ENCODE data around the gene NEU1. TPM values are rescaled to one million over a fixed set of nuclear protein-coding genes. Genes with fewer than 3 reads are reported as not detected.
A peak's percentile ranks its signal among the peaks of the same experiment; 100 is the strongest.

The NEU1 gene
- total RNA-seq, 1 experiment from 2014 or later = 34.3 TPM

DNA sequence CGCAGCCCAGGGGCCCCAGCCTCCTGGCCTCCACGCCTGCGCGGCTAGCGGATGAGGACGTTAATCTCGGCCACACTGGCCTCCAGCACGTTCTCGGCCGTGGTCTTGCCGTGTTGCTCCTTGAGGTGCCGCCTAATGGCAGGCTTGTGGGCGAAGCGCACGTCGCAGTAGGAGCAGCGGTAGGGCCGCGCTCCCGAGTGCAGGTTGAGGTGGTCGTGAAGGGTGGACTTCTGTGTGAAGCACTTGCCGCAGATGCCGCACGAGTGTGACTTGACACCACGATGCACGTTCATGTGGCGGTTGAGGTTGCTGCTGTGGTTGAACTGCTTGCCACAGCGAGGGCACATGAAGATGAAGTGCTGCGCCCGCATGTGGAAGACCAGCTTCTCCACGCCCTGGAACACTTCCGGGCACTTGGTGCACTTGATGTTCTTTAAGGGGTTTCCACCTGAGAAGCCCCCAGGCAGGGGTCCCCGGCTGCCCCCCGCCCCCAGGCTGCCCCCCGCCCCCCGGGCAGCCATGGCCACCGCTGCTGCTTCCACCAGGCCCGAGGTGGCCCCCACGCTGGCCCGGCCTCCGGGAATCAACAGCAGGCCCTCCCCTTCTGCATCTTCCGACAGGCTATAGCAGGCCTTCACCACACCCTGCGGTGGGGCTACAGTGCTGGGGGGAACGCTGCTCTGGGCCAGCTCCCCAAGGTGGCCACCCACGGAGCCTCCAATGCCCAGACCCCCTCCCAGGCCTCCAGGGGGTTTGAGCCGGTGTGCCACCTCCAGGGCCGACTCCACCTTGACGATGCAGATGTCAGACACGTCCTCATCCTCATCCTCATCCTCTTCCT is 37.5 kb upstream of the NEU1 start:
- TF ChIP-seq, protein P1, sequence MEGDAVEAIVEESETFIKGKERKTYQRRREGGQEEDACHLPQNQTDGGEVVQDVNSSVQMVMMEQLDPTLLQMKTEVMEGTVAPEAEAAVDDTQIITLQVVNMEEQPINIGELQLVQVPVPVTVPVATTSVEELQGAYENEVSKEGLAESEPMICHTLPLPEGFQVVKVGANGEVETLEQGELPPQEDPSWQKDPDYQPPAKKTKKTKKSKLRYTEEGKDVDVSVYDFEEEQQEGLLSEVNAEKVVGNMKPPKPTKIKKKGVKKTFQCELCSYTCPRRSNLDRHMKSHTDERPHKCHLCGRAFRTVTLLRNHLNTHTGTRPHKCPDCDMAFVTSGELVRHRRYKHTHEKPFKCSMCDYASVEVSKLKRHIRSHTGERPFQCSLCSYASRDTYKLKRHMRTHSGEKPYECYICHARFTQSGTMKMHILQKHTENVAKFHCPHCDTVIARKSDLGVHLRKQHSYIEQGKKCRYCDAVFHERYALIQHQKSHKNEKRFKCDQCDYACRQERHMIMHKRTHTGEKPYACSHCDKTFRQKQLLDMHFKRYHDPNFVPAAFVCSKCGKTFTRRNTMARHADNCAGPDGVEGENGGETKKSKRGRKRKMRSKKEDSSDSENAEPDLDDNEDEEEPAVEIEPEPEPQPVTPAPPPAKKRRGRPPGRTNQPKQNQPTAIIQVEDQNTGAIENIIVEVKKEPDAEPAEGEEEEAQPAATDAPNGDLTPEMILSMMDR (conservative IDR thresholded peaks at IDR 0.05; ENCODE audit: low read depth, low read length) = no peak
- TF ChIP-seq EZH2 (IDR thresholded peaks at IDR 0.05; ENCODE audit: borderline replicate concordance, low read depth, low read length, poor library complexity, severe bottlenecking) = no peak
- ChIA-PET POLR2A (ENCODE audit: low non-redundant PET) (no interaction called here), CTCF (no interaction called here)

DNA sequence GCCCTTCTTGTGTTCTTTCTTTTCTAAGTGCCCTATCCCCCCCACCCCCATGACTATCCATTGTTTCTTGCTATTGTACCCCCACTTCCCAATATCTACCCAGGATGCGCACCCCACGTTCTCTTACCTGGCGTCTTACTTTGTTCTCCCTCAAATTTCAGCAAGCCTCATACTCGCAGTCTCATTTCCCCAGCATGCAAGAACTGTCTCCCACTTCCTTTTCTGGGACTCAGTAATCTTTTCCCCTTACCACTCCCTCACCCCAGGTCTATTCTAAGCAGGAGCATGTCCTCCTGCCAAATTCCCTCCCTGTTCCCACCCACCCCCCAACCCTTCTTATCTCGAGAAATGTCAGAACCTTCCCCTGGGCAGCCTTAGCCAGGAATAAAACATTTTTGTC is 36.6 kb upstream of the NEU1 start:
- no peak overlapping the region for H3K4me3 ChIP-seq (ENCODE audit: low read depth, low read length, poor library complexity, severe bottlenecking)
- ChIA-PET CTCF (no interaction called here), POLR2A (ENCODE audit: low non-redundant PET) (no interaction called here)
- no peak for TF ChIP-seq EZH2 (IDR thresholded peaks at IDR 0.05; ENCODE audit: borderline replicate concordance, low read depth, low read length, poor library complexity, severe bottlenecking)
- no peak for DNase-seq (ENCODE audit: low spot score)
- intact Hi-C loops (cut with micrococcal nuclease; ENCODE audit: unreplicated experiment) = loop anchor here (2.0 to 10.0 kb wide), 2 partner anchors 36 to 354 kb away; partner anchors contain the start of genes ATP6V1G2, DDX39B, NEU1 and NFKBIL1
- H3K36me3 ChIP-seq (ENCODE audit: insufficient read depth, low read length, poor library complexity, severe bottlenecking) = peaks cover 20% of the 10 kb centered on the region
- H3K27ac ChIP-seq (ENCODE audit: low read depth, low read length, poor library complexity, severe bottlenecking) = no peak overlapping the region
- H3K4me1 ChIP-seq (ENCODE audit: insufficient read depth, low read length, poor library complexity, severe bottlenecking) = peaks cover 28% of the 10 kb centered on the region
- H3K27me3 ChIP-seq (replicated peaks; ENCODE audit: insufficient read depth, low read depth, low read length, poor library complexity) = no peaks in the 10 kb centered on the region
- no peaks in the 10 kb centered on the region for H3K9me3 ChIP-seq (ENCODE audit: low read depth, low read length, poor library complexity, severe bottlenecking)
- no TSS peak for BruUV-seq (replicated peaks)

More for the DNA sequence above, 37.5 kb upstream of the NEU1 start:
- Histone ChIP-seq H3K4me1 (ENCODE audit: insufficient read depth, low read length, poor library complexity, severe bottlenecking) (peaks cover 28% of the 10 kb centered on the region), H3K36me3 (ENCODE audit: insufficient read depth, low read length, poor library complexity, severe bottlenecking) (peaks cover 12% of the 10 kb centered on the region), H3K9me3 (ENCODE audit: low read depth, low read length, poor library complexity, severe bottlenecking) (no peaks in the 10 kb centered on the region), H3K27me3 (replicated peaks; ENCODE audit: insufficient read depth, low read depth, low read length, poor library complexity) (no peaks in the 10 kb centered on the region), H3K27ac (ENCODE audit: low read depth, low read length, poor library complexity, severe bottlenecking) (peak overlapping the region; percentile 67), H3K4me3 (ENCODE audit: low read depth, low read length, poor library complexity, severe bottlenecking) (no peak overlapping the region)
- intact Hi-C loops (cut with micrococcal nuclease; ENCODE audit: unreplicated experiment) = loop anchor here (2.0 to 10.0 kb wide), 2 partner anchors 37 to 355 kb away; partner anchors contain the start of genes ATP6V1G2, DDX39B, NEU1 and NFKBIL1
- no peak for DNase-seq (ENCODE audit: low spot score)
- BruUV-seq (replicated peaks) = no TSS peak

- Histone ChIP-seq H3K27me3 (replicated peaks; ENCODE audit: insufficient read depth, low read depth, low read length, poor library complexity) (no peaks in the 10 kb centered on the region), H3K4me3 (ENCODE audit: low read depth, low read length, poor library complexity, severe bottlenecking) (peak overlapping the region; percentile 83), H3K27ac (ENCODE audit: low read depth, low read length, poor library complexity, severe bottlenecking) (peak overlapping the region; percentile 82), H3K9me3 (ENCODE audit: low read depth, low read length, poor library complexity, severe bottlenecking) (no peaks in the 10 kb centered on the region), H3K36me3 (ENCODE audit: insufficient read depth, low read length, poor library complexity, severe bottlenecking) (peaks cover 24% of the 10 kb centered on the region), H3K4me1 (ENCODE audit: insufficient read depth, low read length, poor library complexity, severe bottlenecking) (peaks cover 28% of the 10 kb centered on the region)
- intact Hi-C loops (cut with micrococcal nuclease; ENCODE audit: unreplicated experiment) = loop anchor here (2.0 to 10.0 kb wide), 2 partner anchors 36 to 354 kb away; partner anchors contain the start of genes ATP6V1G2, DDX39B, NEU1 and NFKBIL1
- CTCF ChIA-PET = interaction anchor here (1.0 kb wide), 1 partner anchor 9 kb away, joined by 5 read pairs; no protein-coding TSS in a partner anchor
- POLR2A ChIA-PET (ENCODE audit: low non-redundant PET) = interaction anchor here (0.5 to 0.6 kb wide), 4 partner anchors 11 to 1385 kb away, joined by 4 to 5 read pairs (median 4); partner anchors contain the start of genes GPANK1 and NEU1
- peak; percentile 57 for DNase-seq (ENCODE audit: low spot score)
- no TSS peak for BruUV-seq (replicated peaks)
- TF ChIP-seq, protein P1 (conservative IDR thresholded peaks at IDR 0.05; ENCODE audit: low read depth, low read length) = no peak
- no peak for TF ChIP-seq EZH2 (IDR thresholded peaks at IDR 0.05; ENCODE audit: borderline replicate concordance, low read depth, low read length, poor library complexity, severe bottlenecking)
Observed at GRCh38 chr6:31898383-31899011, 35.9 kb upstream of the NEU1 start.

All from A673 (cell line).